Measurements from ENCODE around the gene EBF3.

Gene EBF3

DNA sequence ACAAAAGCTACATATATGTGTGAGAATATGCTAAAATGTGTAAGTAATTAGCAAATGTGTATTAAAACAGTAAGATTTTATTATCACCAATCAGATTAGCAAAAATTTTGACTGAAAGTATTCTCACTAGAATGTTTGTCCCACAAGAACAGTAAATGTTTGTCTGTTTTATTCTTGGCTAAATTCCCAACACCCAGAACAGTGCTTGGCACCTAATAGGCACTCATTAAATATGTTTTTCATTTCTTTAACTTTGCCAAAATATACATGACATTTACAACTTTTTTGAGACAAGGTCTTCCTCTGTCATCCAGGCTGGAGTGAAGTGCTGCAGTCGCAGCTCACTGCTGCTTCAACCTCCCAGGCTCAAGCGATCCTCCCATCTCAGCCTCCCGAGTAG lies 143.6 kb downstream of the EBF3 start:
- Histone ChIP-seq H3K27ac (ENCODE audit: low read depth, low read length, severe bottlenecking) (no peak overlapping the region), H3K4me1 (ENCODE audit: control insufficient read depth, insufficient read depth, low read length, poor library complexity, severe bottlenecking) (no peaks in the 10 kb centered on the region), H3K9me3 (ENCODE audit: control insufficient read depth, low read length) (no peaks in the 10 kb centered on the region), H3K4me3 (ENCODE audit: extremely low read depth, insufficient read depth, low read length, poor library complexity, severe bottlenecking) (no peak overlapping the region), H3K36me3 (ENCODE audit: control insufficient read depth, insufficient read depth, low read length) (no peaks in the 10 kb centered on the region)
- WGBS, 2 experiments (ENCODE audit: insufficient coverage in 2 of 2), result 88 to 93% methylated on average over 3 of the region's 3 CpGs

GRCh38 chr10:129816656-129817045 lies 147.4 kb downstream of the EBF3 start:
- no peak overlapping the region for H3K27ac ChIP-seq (ENCODE audit: low read depth, low read length, severe bottlenecking)
- no peaks in the 10 kb centered on the region for H3K36me3 ChIP-seq (ENCODE audit: control insufficient read depth, insufficient read depth, low read length)
- WGBS, 2 experiments (ENCODE audit: insufficient coverage in 2 of 2), result 95% methylated on average over 6 to 7 of the region's 8 CpGs
- H3K9me3 ChIP-seq (ENCODE audit: control insufficient read depth, low read length), result no peaks in the 10 kb centered on the region
- no peaks in the 10 kb centered on the region for H3K4me1 ChIP-seq (ENCODE audit: control insufficient read depth, insufficient read depth, low read length, poor library complexity, severe bottlenecking)
- H3K4me3 ChIP-seq (ENCODE audit: extremely low read depth, insufficient read depth, low read length, poor library complexity, severe bottlenecking), result no peak overlapping the region

GRCh38 chr10:129815898-129816655 lies 148.0 kb downstream of the EBF3 start:
- Histone ChIP-seq H3K4me3 (ENCODE audit: extremely low read depth, insufficient read depth, low read length, poor library complexity, severe bottlenecking) (no peak overlapping the region), H3K36me3 (ENCODE audit: control insufficient read depth, insufficient read depth, low read length) (no peaks in the 10 kb centered on the region), H3K9me3 (ENCODE audit: control insufficient read depth, low read length) (no peaks in the 10 kb centered on the region), H3K4me1 (ENCODE audit: control insufficient read depth, insufficient read depth, low read length, poor library complexity, severe bottlenecking) (no peaks in the 10 kb centered on the region), H3K27ac (ENCODE audit: low read depth, low read length, severe bottlenecking) (no peak overlapping the region)
- WGBS, 2 experiments (ENCODE audit: insufficient coverage in 2 of 2), result 91 to 96% methylated on average over 11 to 12 of the region's 17 CpGs

GRCh38 chr10:129814681-129815646 lies 149.1 kb downstream of the EBF3 start:
- Histone ChIP-seq H3K27ac (ENCODE audit: low read depth, low read length, severe bottlenecking) (no peak overlapping the region), H3K4me3 (ENCODE audit: extremely low read depth, insufficient read depth, low read length, poor library complexity, severe bottlenecking) (no peak overlapping the region), H3K36me3 (ENCODE audit: control insufficient read depth, insufficient read depth, low read length) (no peaks in the 10 kb centered on the region), H3K4me1 (ENCODE audit: control insufficient read depth, insufficient read depth, low read length, poor library complexity, severe bottlenecking) (no peaks in the 10 kb centered on the region), H3K9me3 (ENCODE audit: control insufficient read depth, low read length) (no peaks in the 10 kb centered on the region)
- 83% methylated on average over 8 to 10 of the region's 12 CpGs for WGBS, 2 experiments (ENCODE audit: insufficient coverage in 2 of 2)

GRCh38 chr10:129812398-129812797 lies 151.7 kb downstream of the EBF3 start:
- no peaks in the 10 kb centered on the region for H3K4me1 ChIP-seq (ENCODE audit: control insufficient read depth, insufficient read depth, low read length, poor library complexity, severe bottlenecking)
- 95 to 96% methylated on average over 6 of the region's 7 CpGs for WGBS, 2 experiments (ENCODE audit: insufficient coverage in 2 of 2)
- H3K9me3 ChIP-seq (ENCODE audit: control insufficient read depth, low read length), result no peaks in the 10 kb centered on the region
- H3K4me3 ChIP-seq (ENCODE audit: extremely low read depth, insufficient read depth, low read length, poor library complexity, severe bottlenecking), result no peak overlapping the region
- H3K36me3 ChIP-seq (ENCODE audit: control insufficient read depth, insufficient read depth, low read length), result no peaks in the 10 kb centered on the region
- no peak overlapping the region for H3K27ac ChIP-seq (ENCODE audit: low read depth, low read length, severe bottlenecking)

DNA sequence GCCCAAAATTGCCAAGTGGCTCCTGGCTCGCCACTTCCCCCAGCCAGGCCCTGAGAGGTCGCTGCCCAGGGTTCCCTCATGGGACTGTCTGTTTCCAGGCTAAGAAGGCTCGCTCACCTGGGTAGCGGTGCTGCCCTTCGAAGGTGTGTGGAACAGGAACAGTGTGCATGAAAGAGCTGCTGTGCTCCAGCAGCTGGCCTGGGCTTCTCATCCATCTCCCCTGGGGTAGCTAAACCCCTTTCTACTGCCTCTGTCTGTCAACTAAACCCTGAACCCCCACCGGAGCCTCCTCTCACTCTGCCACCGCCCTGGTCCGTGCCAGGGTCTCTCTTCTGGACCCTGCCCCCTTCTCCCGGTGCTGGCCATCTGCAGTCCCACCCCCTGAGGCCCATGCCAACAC lies 152.9 kb downstream of the EBF3 start:
- Histone ChIP-seq H3K36me3 (ENCODE audit: control insufficient read depth, insufficient read depth, low read length) (no peaks in the 10 kb centered on the region), H3K27ac (ENCODE audit: low read depth, low read length, severe bottlenecking) (no peak overlapping the region), H3K4me1 (ENCODE audit: control insufficient read depth, insufficient read depth, low read length, poor library complexity, severe bottlenecking) (no peaks in the 10 kb centered on the region), H3K4me3 (ENCODE audit: extremely low read depth, insufficient read depth, low read length, poor library complexity, severe bottlenecking) (no peak overlapping the region), H3K9me3 (ENCODE audit: control insufficient read depth, low read length) (no peaks in the 10 kb centered on the region)
- WGBS, 2 experiments (ENCODE audit: insufficient coverage in 2 of 2), result 94 to 100% methylated on average over 6 to 9 of the region's 9 CpGs

DNA sequence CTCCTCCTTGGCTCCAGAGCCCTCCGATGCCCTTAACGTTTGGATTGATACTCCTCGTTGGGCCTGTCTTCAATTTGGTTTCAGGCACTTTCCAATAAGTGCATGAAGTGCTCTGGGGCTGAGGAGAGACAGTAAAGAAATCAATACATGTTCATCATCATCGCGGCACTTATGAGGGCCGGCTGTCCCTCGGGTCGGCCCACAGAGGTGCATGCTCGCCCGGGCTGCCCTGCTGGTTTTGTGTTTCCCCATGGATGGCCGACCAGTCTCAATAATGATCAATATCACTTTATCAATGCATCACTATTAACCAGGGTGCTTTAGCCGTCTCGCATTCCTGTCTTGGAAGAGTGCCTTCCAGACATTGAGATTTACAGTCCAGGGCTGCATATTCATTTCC lies 154.2 kb downstream of the EBF3 start:
- Histone ChIP-seq H3K36me3 (ENCODE audit: control insufficient read depth, insufficient read depth, low read length) (no peaks in the 10 kb centered on the region), H3K4me3 (ENCODE audit: extremely low read depth, insufficient read depth, low read length, poor library complexity, severe bottlenecking) (no peak overlapping the region), H3K9me3 (ENCODE audit: control insufficient read depth, low read length) (no peaks in the 10 kb centered on the region), H3K27ac (ENCODE audit: low read depth, low read length, severe bottlenecking) (no peak overlapping the region), H3K4me1 (ENCODE audit: control insufficient read depth, insufficient read depth, low read length, poor library complexity, severe bottlenecking) (no peaks in the 10 kb centered on the region)
- WGBS, 2 experiments (ENCODE audit: insufficient coverage in 2 of 2), result 87 to 96% methylated on average over 11 to 13 of the region's 13 CpGs

- no peaks in the 10 kb centered on the region for H3K36me3 ChIP-seq (ENCODE audit: control insufficient read depth, insufficient read depth, low read length)
- no peak overlapping the region for H3K4me3 ChIP-seq (ENCODE audit: extremely low read depth, insufficient read depth, low read length, poor library complexity, severe bottlenecking)
- H3K4me1 ChIP-seq (ENCODE audit: control insufficient read depth, insufficient read depth, low read length, poor library complexity, severe bottlenecking), result no peaks in the 10 kb centered on the region
- WGBS, 2 experiments (ENCODE audit: insufficient coverage in 2 of 2), result 85 to 88% methylated on average over 7 to 8 of the region's 9 CpGs
- H3K27ac ChIP-seq (ENCODE audit: low read depth, low read length, severe bottlenecking), result no peak overlapping the region
- no peaks in the 10 kb centered on the region for H3K9me3 ChIP-seq (ENCODE audit: control insufficient read depth, low read length)
Observed at GRCh38 chr10:129809431-129809830, 154.6 kb downstream of the EBF3 start.

- peaks cover 5% of the 10 kb centered on the region for H3K9me3 ChIP-seq (ENCODE audit: control insufficient read depth, low read length)
- 89 to 91% methylated on average over 22 to 25 of the region's 26 CpGs for WGBS, 2 experiments (ENCODE audit: insufficient coverage in 2 of 2)
Observed at GRCh38 chr10:129808092-129808983, 155.7 kb downstream of the EBF3 start.

DNA sequence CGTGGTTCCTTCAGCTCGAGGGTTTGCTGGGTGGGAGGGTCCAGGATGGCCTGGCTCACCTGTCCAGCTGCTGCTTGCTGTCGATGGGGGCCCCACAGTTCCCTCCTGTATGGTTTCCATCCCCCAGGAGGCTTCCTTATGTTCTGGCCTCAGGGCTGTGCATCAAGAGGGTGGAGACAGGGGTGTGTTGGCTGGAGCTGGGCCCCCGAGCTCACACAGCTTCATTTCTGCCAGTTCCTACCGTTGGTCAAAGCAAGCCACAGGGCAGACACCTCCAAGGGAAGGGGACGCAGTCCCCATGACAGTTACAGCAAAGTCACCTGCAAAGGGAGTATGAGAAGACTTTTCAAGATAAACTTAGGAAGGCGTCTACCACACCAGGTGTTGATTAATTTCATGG lies 156.9 kb downstream of the EBF3 start:
- H3K4me1 ChIP-seq (ENCODE audit: control insufficient read depth, insufficient read depth, low read length, poor library complexity, severe bottlenecking), result no peaks in the 10 kb centered on the region
- H3K36me3 ChIP-seq (ENCODE audit: control insufficient read depth, insufficient read depth, low read length), result no peaks in the 10 kb centered on the region
- H3K27ac ChIP-seq (ENCODE audit: low read depth, low read length, severe bottlenecking), result no peak overlapping the region
- 79 to 87% methylated on average over 6 of the region's 7 CpGs for WGBS, 2 experiments (ENCODE audit: insufficient coverage in 2 of 2)
- H3K4me3 ChIP-seq (ENCODE audit: extremely low read depth, insufficient read depth, low read length, poor library complexity, severe bottlenecking), result no peak overlapping the region
- peaks cover 8% of the 10 kb centered on the region for H3K9me3 ChIP-seq (ENCODE audit: control insufficient read depth, low read length)

More at GRCh38 chr10:129808092-129808983, 155.7 kb downstream of the EBF3 start:
- Histone ChIP-seq H3K36me3 (ENCODE audit: control insufficient read depth, insufficient read depth, low read length) (no peaks in the 10 kb centered on the region), H3K4me3 (ENCODE audit: extremely low read depth, insufficient read depth, low read length, poor library complexity, severe bottlenecking) (no peak overlapping the region), H3K4me1 (ENCODE audit: control insufficient read depth, insufficient read depth, low read length, poor library complexity, severe bottlenecking) (no peaks in the 10 kb centered on the region), H3K27ac (ENCODE audit: low read depth, low read length, severe bottlenecking) (no peak overlapping the region)

Measured in mesodermal cell (in vitro differentiated cells).